HEK293T (cell line): Measurements from ENCODE around the gene CD163L1.

ENCODE experiments used
- ARNT ChIP-seq: fragments of 450-650 bp; IDR thresholded peaks from 2 replicates; pipeline ENCODE4 v1.6.1; 2017; ENCODE audit warnings: mild to moderate bottlenecking
- BHLHE40 ChIP-seq: fragments of 450-650 bp; IDR thresholded peaks from 2 replicates; pipeline ENCODE4 v1.6.1; 2016; ENCODE audit warnings: mild to moderate bottlenecking, moderate library complexity, borderline replicate concordance
- FOXK2 ChIP-seq: fragments of 450-650 bp; IDR thresholded peaks from 2 replicates; pipeline ENCODE4 v1.6.1; 2016; ENCODE audit warnings: mild to moderate bottlenecking
- FOXM1 ChIP-seq: fragments of 450-650 bp; IDR thresholded peaks from 2 replicates; pipeline ENCODE4 v1.6.1; 2017; ENCODE audit warnings: mild to moderate bottlenecking, borderline replicate concordance
- TARDBP ChIP-seq: fragments of 450-650 bp; IDR thresholded peaks from 2 replicates; pipeline ENCODE4 v1.6.1; 2016
- ZNF384 ChIP-seq: fragments of 450-650 bp; IDR thresholded peaks from 2 replicates; pipeline ENCODE4 v1.6.1; 2016

DNA sequence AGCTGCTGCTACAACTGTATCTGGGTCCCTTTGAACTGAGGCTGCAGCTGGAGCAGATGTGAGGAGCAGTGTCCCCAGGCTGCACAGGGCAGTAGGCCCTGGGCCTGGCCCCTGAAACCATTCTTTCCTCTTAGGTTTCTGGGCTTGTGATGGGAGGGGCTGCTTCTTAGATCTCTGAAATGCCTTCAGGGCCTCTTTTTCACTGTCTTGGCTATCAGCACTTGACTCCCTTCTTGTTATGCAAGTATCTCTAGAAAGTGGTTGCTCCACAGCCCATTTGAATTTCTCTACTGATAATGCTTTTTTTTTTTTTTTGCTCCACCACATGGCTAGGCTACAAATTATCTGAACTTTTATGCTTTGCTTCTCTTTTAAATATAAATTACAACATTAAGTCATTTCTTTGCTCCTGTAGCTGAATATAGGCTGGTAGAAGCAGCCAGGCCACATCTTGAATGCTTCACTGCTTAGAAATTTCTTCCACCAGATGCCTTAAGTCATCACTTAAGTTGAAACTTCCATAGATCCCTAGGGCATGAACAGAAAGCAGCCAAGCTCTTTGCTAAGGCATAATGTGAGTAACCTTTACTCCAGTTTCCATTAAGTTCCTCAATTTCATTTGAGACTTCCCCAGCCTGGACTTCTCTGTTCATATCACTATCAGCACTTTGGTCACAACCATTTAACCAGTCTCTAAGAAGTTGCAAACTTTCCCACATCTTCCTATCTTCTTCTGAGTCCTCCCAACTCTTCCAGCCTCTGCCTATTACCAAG, 98.9 kb downstream of the CD163L1 start:
- TF ChIP-seq FOXK2: no peak
- TF ChIP-seq ARNT: no peak
- TF ChIP-seq ZNF384: no peak
- no peak for TF ChIP-seq FOXM1
- no peak for TF ChIP-seq BHLHE40
- TF ChIP-seq TARDBP: no peak
